K562 (cell line): ENCODE results near the gene SYMPK. TPM values are rescaled to one million over a fixed set of nuclear protein-coding genes. Genes with fewer than 3 reads are reported as not detected.
A peak's percentile ranks its signal among the peaks of the same experiment; 100 is the strongest.

Source experiments
- CCAR2 ChIP-seq: fragments of 200-400 bp; formaldehyde crosslinking; IDR thresholded peaks from 2 replicates; pipeline ENCODE4 v1.6.1; 2017; ENCODE audit warnings: mild to moderate bottlenecking, low read depth, low read length
- DIDO1 ChIP-seq: fragments of 450-650 bp; IDR thresholded peaks from 2 replicates; pipeline ENCODE4 v1.6.1; 2016; ENCODE audit warnings: low read depth, missing biosample characterization, missing genetic modification characterization
- GABPB1 ChIP-seq: sonication (generic); formaldehyde crosslinking; IDR thresholded peaks from 2 replicates; pipeline ENCODE4 v1.8.0; 2022; ENCODE audit warnings: mild to moderate bottlenecking, missing genetic modification reagents
- HDAC3 ChIP-seq: fragments of 450-650 bp; IDR thresholded peaks from 2 replicates; pipeline ENCODE4 v1.6.1; 2018; ENCODE audit warnings: borderline replicate concordance, mild to moderate bottlenecking, moderate library complexity; ENCODE audit not compliant: partially characterized antibody
- HDAC8 ChIP-seq: fragments of 450-650 bp; IDR thresholded peaks from 2 replicates; pipeline ENCODE4 v1.6.1; 2016; ENCODE audit warnings: mild to moderate bottlenecking, missing genetic modification characterization, moderate library complexity, missing compliant biosample characterization
- HNRNPLL ChIP-seq: fragments of 200-400 bp; formaldehyde crosslinking; IDR thresholded peaks from 2 replicates; pipeline ENCODE4 v1.6.1; 2017; ENCODE audit warnings: low read length, low read depth, mild to moderate bottlenecking; ENCODE audit not compliant: poor library complexity, severe bottlenecking
- HOXB6 ChIP-seq: fragments of 250-450 bp; sonication (Bioruptor Pico); IDR thresholded peaks from 2 replicates; pipeline ENCODE4 v1.5.1; 2022; ENCODE audit warnings: mild to moderate bottlenecking, borderline replicate concordance
- KAT7 ChIP-seq: sonication (generic); formaldehyde crosslinking; IDR thresholded peaks from 2 replicates; pipeline ENCODE4 v1.8.0; 2022; ENCODE audit warnings: missing genetic modification reagents, mild to moderate bottlenecking, borderline replicate concordance
- KDM1A ChIP-seq, 2 experiments: fragments of 450-650 bp; IDR thresholded peaks; 2 replicates each; pipeline ENCODE4 v1.6.1; 2016; ENCODE audit warnings: mild to moderate bottlenecking in 2 of 2
- MCM3 ChIP-seq: fragments of 450-650 bp; IDR thresholded peaks from 2 replicates; pipeline ENCODE4 v1.6.1; 2016
- MCM7 ChIP-seq, 2 experiments: fragments of 450-650 bp; IDR thresholded peaks; 2 replicates each; pipeline ENCODE4 v1.6.1; 2016 to 2018
- MEF2D ChIP-seq: conservative IDR thresholded peaks from 2 replicates; pipeline ENCODE4 v1.6.1; 2016; ENCODE audit warnings: low read depth, missing genetic modification characterization, missing compliant biosample characterization
- MIER1 ChIP-seq: fragments of 450-650 bp; IDR thresholded peaks from 2 replicates; pipeline ENCODE4 v1.6.1; 2016; ENCODE audit warnings: antibody characterized with exemption, mild to moderate bottlenecking, low read depth
- MYNN ChIP-seq, 2 experiments: sonication (generic); formaldehyde crosslinking in 1 of 2; IDR thresholded peaks; 2 replicates each; pipeline versions ENCODE4 v1.5.0 to v1.6.1; 2016 to 2020; ENCODE audit warnings: antibody characterized with exemption in 1 of 2, missing genetic modification reagents in 1 of 2
- OTX1 ChIP-seq: fragments of 450-650 bp; formaldehyde crosslinking; IDR thresholded peaks from 2 replicates; pipeline ENCODE4 v1.4.0; 2022; ENCODE audit warnings: mild to moderate bottlenecking
- POLR2G ChIP-seq: fragments of 200-400 bp; formaldehyde crosslinking; IDR thresholded peaks from 2 replicates; pipeline ENCODE4 v1.6.1; 2017; ENCODE audit warnings: low read depth, mild to moderate bottlenecking, antibody characterized with exemption, low read length, moderate library complexity
- POLR2H ChIP-seq: IDR thresholded peaks from 2 replicates; pipeline ENCODE4 v1.6.1; 2016; ENCODE audit warnings: missing genetic modification characterization, low read depth, mild to moderate bottlenecking, control low read depth, missing compliant biosample characterization, moderate library complexity
- PURB ChIP-seq: sonication (generic); formaldehyde crosslinking; IDR thresholded peaks from 2 replicates; pipeline ENCODE4 v1.9.0; 2021; ENCODE audit warnings: low read depth, mild to moderate bottlenecking, missing genetic modification reagents
- SMAD1 ChIP-seq: fragments of 150-350 bp; IDR thresholded peaks from 2 replicates; pipeline ENCODE4 v1.6.1; 2014; ENCODE audit warnings: low read length, low read depth; ENCODE audit not compliant: partially characterized antibody
- SMAD3 ChIP-seq: fragments of 450-650 bp; formaldehyde crosslinking; conservative IDR thresholded peaks from 2 replicates; pipeline ENCODE4 v1.4.0; 2020; ENCODE audit warnings: mild to moderate bottlenecking
- SP2 ChIP-seq: IDR thresholded peaks from 2 replicates; pipeline ENCODE4 v1.6.1; 2011; ENCODE audit warnings: mild to moderate bottlenecking, low read depth, low read length, moderate library complexity; ENCODE audit not compliant: poor library complexity, severe bottlenecking; ENCODE audit errors: extremely low read depth
- TBL1XR1 ChIP-seq, 2 experiments: IDR thresholded peaks; 2 replicates each; pipeline ENCODE4 v1.6.1; 2012; ENCODE audit warnings: improper control_type of control experiment in 2 of 2, low read length in 2 of 2, mild to moderate bottlenecking in 1 of 2
- TCF3 ChIP-seq: sonication (generic); formaldehyde crosslinking; IDR thresholded peaks from 2 replicates; pipeline ENCODE4 v1.4.0; 2020; ENCODE audit warnings: mild to moderate bottlenecking, missing genetic modification reagents
- ZBTB1 ChIP-seq: sonication (generic); formaldehyde crosslinking; IDR thresholded peaks from 2 replicates; pipeline ENCODE4 v1.8.1; 2023; ENCODE audit warnings: missing genetic modification reagents, low read depth, mild to moderate bottlenecking, borderline replicate concordance
- ZBTB33 ChIP-seq: sonication (generic); formaldehyde crosslinking; IDR thresholded peaks from 2 replicates; pipeline ENCODE4 v1.8.1; 2023; ENCODE audit warnings: mild to moderate bottlenecking, missing genetic modification reagents
- ZHX1 ChIP-seq: fragments of 150-350 bp; conservative IDR thresholded peaks from 2 replicates; pipeline ENCODE4 v1.6.1; 2014; ENCODE audit warnings: low read length
- ZNF146 ChIP-seq: IDR thresholded peaks from one replicate; pipeline ENCODE4 v1.6.1; 2018; ENCODE audit warnings: missing compliant biosample characterization; ENCODE audit not compliant: unreplicated experiment
- ZNF239 ChIP-seq: fragments of 250-450 bp; sonication (Bioruptor Pico); IDR thresholded peaks from 2 replicates; pipeline ENCODE4 v1.4.0; 2020; ENCODE audit warnings: mild to moderate bottlenecking
- polyA plus RNA-seq, 8 experiments: library from polyadenylated mRNA; depleted of rRNA in 4 of 8; stranded (reverse) in 5 of 8; unstranded in 3 of 8; fragments of >200 nt; fragmentation: Nextera tagmentation in 2 of 8; fragmentation: Illumina TruSeq in 1 of 8; extraction: Ambion mirVana in 2 of 8; extraction: Trizol in 1 of 8; gene quantifications; 2 replicates each; pipeline versions ENCODE4 v1.2.1 to v1.2.3, GENCODE V29; 2011 to 2014; ENCODE audit warnings: inconsistent platforms in 1 of 8, missing spikeins in 1 of 8
- total RNA-seq, 7 experiments: library from RNA; depleted of rRNA in 6 of 7; stranded (reverse); fragments of >200 nt in 6 of 7; fragmentation: Illumina TruSeq in 2 of 7; extraction: Trizol in 2 of 7; gene quantifications; 2 replicates each; pipeline versions ENCODE4 v1.2.1 to v1.2.3, GENCODE V29; 2011 to 2021; ENCODE audit warnings: low replicate concordance in 1 of 7

SYMPK gene
- total and polyA plus RNA-seq, 9 of the 15 experiments (the other 6 are each of a cell fraction or from before 2014, with no cell fraction given): 0.73 to 95.5 (median 58.4) TPM

GRCh38 chr19:45769821-45770191, 93.1 kb downstream of the SYMPK start (continued):
- TF ChIP-seq OTX1 (CRISPR knock-in tag) (no peak), SMAD3 (CRISPR knock-in tag) (no peak), ZBTB1 (CRISPR knock-in tag) (0 out of 2 replicates have a peak, but pooled peaks have one; percentile 53), KAT7 (CRISPR knock-in tag) (0 out of 2 replicates have a peak, but pooled peaks have one; percentile 11), SP2 (no peak), CCAR2 (no peak), MCM3 (no peak), ZNF239 (CRISPR knock-in tag) (no peak), POLR2H (tag) (0 out of 2 replicates have a peak, but pooled peaks have one; percentile 2), MCM7 (IDR thresholded peaks at IDR 0.05) (no peak), GABPB1 (CRISPR knock-in tag) (no peak), HNRNPLL (peak; percentile 94), MYNN (IDR thresholded peaks at IDR 0.05) (no peak), MYNN (CRISPR knock-in tag; IDR thresholded peaks at IDR 0.05) (no peak), MEF2D (tag) (no peak), HOXB6 (CRISPR knock-in tag) (no peak), SMAD1 (no peak), TCF3 (CRISPR knock-in tag) (no peak), ZBTB33 (CRISPR knock-in tag) (no peak), TBL1XR1 (IDR thresholded peaks at IDR 0.05; ENCODE audit: low read length in 2 of 2) (no peak), MIER1 (no peak), ZHX1 (no peak), PURB (CRISPR knock-in tag) (no peak), HDAC8 (tag) (no peak), ZNF146 (CRISPR knock-in tag) (no peak), DIDO1 (no peak), HDAC3 (no peak), KDM1A (IDR thresholded peaks at IDR 0.05) (no peak), POLR2G (no peak; the same call in none of the 2 replicates)
